ENCODE results near the gene ARHGAP32. TPM values are rescaled to one million over a fixed set of nuclear protein-coding genes. Genes with fewer than 3 reads are reported as not detected.
"Not testable (repeated sequence)": the region's sequence is repeated elsewhere in the genome, so short reads cannot be mapped to it uniquely, and the experiment has no call there.

The ARHGAP32 gene
- total RNA-seq, 1 donor from 2014 or later = 9.0 TPM

- DNase-seq = no peak
Observed at GRCh38 chr11:128927683-128928336, 264.3 kb downstream of the ARHGAP32 start.

- no peak for DNase-seq
Observed at GRCh38 chr11:128927108-128927461, 265.0 kb downstream of the ARHGAP32 start.

GRCh38 chr11:128926437-128927107, 265.6 kb downstream of the ARHGAP32 start:
- DNase-seq = no peak

- no peak for DNase-seq
Observed at GRCh38 chr11:128926000-128926399, 266.1 kb downstream of the ARHGAP32 start.

- no peak for DNase-seq
Observed at GRCh38 chr11:128925250-128925600, 266.9 kb downstream of the ARHGAP32 start.

- DNase-seq = no peak
Observed at GRCh38 chr11:128924510-128925249, 267.4 kb downstream of the ARHGAP32 start.

- no peak for DNase-seq
Observed at GRCh38 chr11:128924104-128924503, 268.0 kb downstream of the ARHGAP32 start.

GRCh38 chr11:128921793-128922192, 270.3 kb downstream of the ARHGAP32 start:
- DNase-seq = no peak

- DNase-seq = no peak
Observed at GRCh38 chr11:128920666-128921065, 271.5 kb downstream of the ARHGAP32 start.

GRCh38 chr11:128919635-128920034, 272.5 kb downstream of the ARHGAP32 start:
- not testable (repeated sequence) for DNase-seq

GRCh38 chr11:128919216-128919615, 272.9 kb downstream of the ARHGAP32 start:
- DNase-seq = no peak

- DNase-seq = no peak
Observed at GRCh38 chr11:128917144-128917724, 274.9 kb downstream of the ARHGAP32 start.

GRCh38 chr11:128916681-128917080, 275.4 kb downstream of the ARHGAP32 start:
- no peak for DNase-seq

GRCh38 chr11:128916037-128916572, 276.0 kb downstream of the ARHGAP32 start:
- DNase-seq = no peak

GRCh38 chr11:128915149-128915521, 277.0 kb downstream of the ARHGAP32 start:
- no peak for DNase-seq

Other genes with a start within 250 kb of the ARHGAP32 start
- gene TP53AIP1, start 249.5 kb downstream of the ARHGAP32 start, total RNA-seq = not detected in 2 replicates
- not detected in 2 replicates for gene BARX2, start 183.5 kb upstream of the ARHGAP32 start, total RNA-seq

Measured in dermis blood vessel endothelial cell (primary cell).